ENCODE measurements around the gene CCSAP. TPM values are rescaled to one million over a fixed set of nuclear protein-coding genes. Genes with fewer than 3 reads are reported as not detected.

Gene CCSAP
- total and polyA plus RNA-seq, 2 donors (not counting 1 experiment from before 2014, with no cell fraction given), result 4.4 to 6.9 TPM

- no peaks in the 10 kb centered on the region for H4K20me1 ChIP-seq (ENCODE audit: control insufficient read depth, extremely low read depth, insufficient read depth, low read length)
- no peaks in the 10 kb centered on the region for H3K9me3 ChIP-seq (ENCODE audit: control insufficient read depth, insufficient read depth, low read depth, low read length)
- no peak overlapping the region for H3K4me2 ChIP-seq (ENCODE audit: extremely low read depth, insufficient read depth, low read length)
- no peak for DNase-seq (ENCODE audit: low read depth in 2 of 2)
- H3K9ac ChIP-seq (ENCODE audit: insufficient read depth, low read length), result no peak overlapping the region
- H3K27ac ChIP-seq (ENCODE audit: insufficient read depth, low read length), result no peak overlapping the region
- no peak overlapping the region for H2AFZ ChIP-seq (ENCODE audit: low read length)
- peaks cover 5% of the 10 kb centered on the region for H3K36me3 ChIP-seq (ENCODE audit: control insufficient read depth, insufficient read depth, low read length)
- H3K27me3 ChIP-seq (ENCODE audit: control insufficient read depth, insufficient read depth, low read length), result no peaks in the 10 kb centered on the region
- no peaks in the 10 kb centered on the region for H3K4me1 ChIP-seq (ENCODE audit: control insufficient read depth, extremely low read depth, insufficient read depth, low read length)
- no peaks in the 10 kb centered on the region for H3K79me2 ChIP-seq (ENCODE audit: control insufficient read depth, insufficient read depth, low read length)
- no peak overlapping the region for H3K4me3 ChIP-seq (replicated peaks in 1 of 4; ENCODE audit: control extremely low read depth in 1 of 4, insufficient read depth in 1 of 4, low read depth in 3 of 4, low read length in 4 of 4)
- TF ChIP-seq EZH2 (IDR thresholded peaks at IDR 0.05; ENCODE audit: low read length, missing control alignments) (no peak), CTCF (conservative IDR thresholded peaks at IDR 0.05 in 1 of 2, IDR thresholded peaks at IDR 0.05 in 1 of 2; ENCODE audit: low read depth in 1 of 2, low read length in 2 of 2) (no peak)
These were observed 39.0 kb downstream of the CCSAP start for GRCh38 chr1:229303855-229304254.

GRCh38 chr1:229302740-229303139 is 40.1 kb downstream of the CCSAP start:
- no peak overlapping the region for H3K9ac ChIP-seq (ENCODE audit: insufficient read depth, low read length)
- no peaks in the 10 kb centered on the region for H3K4me1 ChIP-seq (ENCODE audit: control insufficient read depth, extremely low read depth, insufficient read depth, low read length)
- no peaks in the 10 kb centered on the region for H4K20me1 ChIP-seq (ENCODE audit: control insufficient read depth, extremely low read depth, insufficient read depth, low read length)
- H3K9me3 ChIP-seq (ENCODE audit: control insufficient read depth, insufficient read depth, low read depth, low read length), result no peaks in the 10 kb centered on the region
- H2AFZ ChIP-seq (ENCODE audit: low read length), result no peak overlapping the region
- no peak for DNase-seq (ENCODE audit: low read depth in 2 of 2)
- no peak for TF ChIP-seq CTCF (conservative IDR thresholded peaks at IDR 0.05 in 1 of 2, IDR thresholded peaks at IDR 0.05 in 1 of 2; ENCODE audit: low read depth in 1 of 2, low read length in 2 of 2)
- TF ChIP-seq EZH2 (IDR thresholded peaks at IDR 0.05; ENCODE audit: low read length, missing control alignments), result no peak
- no peaks in the 10 kb centered on the region for H3K27me3 ChIP-seq (ENCODE audit: control insufficient read depth, insufficient read depth, low read length)
- H3K36me3 ChIP-seq (ENCODE audit: control insufficient read depth, insufficient read depth, low read length), result peaks cover 5% of the 10 kb centered on the region
- no peaks in the 10 kb centered on the region for H3K79me2 ChIP-seq (ENCODE audit: control insufficient read depth, insufficient read depth, low read length)
- H3K4me2 ChIP-seq (ENCODE audit: extremely low read depth, insufficient read depth, low read length), result no peak overlapping the region
- no peak overlapping the region for H3K4me3 ChIP-seq (replicated peaks in 1 of 4; ENCODE audit: control extremely low read depth in 1 of 4, insufficient read depth in 1 of 4, low read depth in 3 of 4, low read length in 4 of 4)
- no peak overlapping the region for H3K27ac ChIP-seq (ENCODE audit: insufficient read depth, low read length)

GRCh38 chr1:229300099-229300757 is 42.6 kb downstream of the CCSAP start:
- no peak for DNase-seq (ENCODE audit: low read depth in 2 of 2)
- H3K4me3 ChIP-seq (replicated peaks in 1 of 4; ENCODE audit: control extremely low read depth in 1 of 4, insufficient read depth in 1 of 4, low read depth in 3 of 4, low read length in 4 of 4), result no peak overlapping the region
- no peaks in the 10 kb centered on the region for H3K79me2 ChIP-seq (ENCODE audit: control insufficient read depth, insufficient read depth, low read length)
- no peak overlapping the region for H3K27ac ChIP-seq (ENCODE audit: insufficient read depth, low read length)
- H3K27me3 ChIP-seq (ENCODE audit: control insufficient read depth, insufficient read depth, low read length), result no peaks in the 10 kb centered on the region
- no peak overlapping the region for H2AFZ ChIP-seq (ENCODE audit: low read length)
- peaks cover 3% of the 10 kb centered on the region for H3K4me1 ChIP-seq (ENCODE audit: control insufficient read depth, extremely low read depth, insufficient read depth, low read length)
- H3K9ac ChIP-seq (ENCODE audit: insufficient read depth, low read length), result no peak overlapping the region
- peaks cover 5% of the 10 kb centered on the region for H3K36me3 ChIP-seq (ENCODE audit: control insufficient read depth, insufficient read depth, low read length)
- H3K9me3 ChIP-seq (ENCODE audit: control insufficient read depth, insufficient read depth, low read depth, low read length), result no peaks in the 10 kb centered on the region
- no peak overlapping the region for H3K4me2 ChIP-seq (ENCODE audit: extremely low read depth, insufficient read depth, low read length)
- H4K20me1 ChIP-seq (ENCODE audit: control insufficient read depth, extremely low read depth, insufficient read depth, low read length), result no peaks in the 10 kb centered on the region
- TF ChIP-seq CTCF (conservative IDR thresholded peaks at IDR 0.05 in 1 of 2, IDR thresholded peaks at IDR 0.05 in 1 of 2; ENCODE audit: low read depth in 1 of 2, low read length in 2 of 2) (no peak), EZH2 (IDR thresholded peaks at IDR 0.05; ENCODE audit: low read length, missing control alignments) (no peak)

Data from fibroblast of lung (primary cell).